Right renal cortex interstitium (tissue), 3 donors: ENCODE results near the gene PARP4. TPM values are rescaled to one million over a fixed set of nuclear protein-coding genes. Genes with fewer than 3 reads are reported as not detected.
A peak's percentile ranks its signal among the peaks of the same experiment; 100 is the strongest.
"Not testable (repeated sequence)": the region's sequence is repeated elsewhere in the genome, so short reads cannot be mapped to it uniquely, and the experiment has no call there.

Source experiments
- DNase-seq, 3 donors: peaks; one replicate each; pipeline ENCODE4 v3.0.0-alpha.2; 2013; ENCODE audit warnings: low read depth in 3 of 3, low spot score in 2 of 3
- polyA plus RNA-seq, 3 donors: library from polyadenylated mRNA; unstranded; fragments of 120-200 nt; gene quantifications; one replicate each; pipeline ENCODE4 v1.2.1, GENCODE V29; 2013; ENCODE audit not compliant: insufficient read length in 3 of 3

The PARP4 gene
- polyA plus RNA-seq = 10 to 100 TPM; 39.8 to 49.5 (median 48.7) TPM

DNA sequence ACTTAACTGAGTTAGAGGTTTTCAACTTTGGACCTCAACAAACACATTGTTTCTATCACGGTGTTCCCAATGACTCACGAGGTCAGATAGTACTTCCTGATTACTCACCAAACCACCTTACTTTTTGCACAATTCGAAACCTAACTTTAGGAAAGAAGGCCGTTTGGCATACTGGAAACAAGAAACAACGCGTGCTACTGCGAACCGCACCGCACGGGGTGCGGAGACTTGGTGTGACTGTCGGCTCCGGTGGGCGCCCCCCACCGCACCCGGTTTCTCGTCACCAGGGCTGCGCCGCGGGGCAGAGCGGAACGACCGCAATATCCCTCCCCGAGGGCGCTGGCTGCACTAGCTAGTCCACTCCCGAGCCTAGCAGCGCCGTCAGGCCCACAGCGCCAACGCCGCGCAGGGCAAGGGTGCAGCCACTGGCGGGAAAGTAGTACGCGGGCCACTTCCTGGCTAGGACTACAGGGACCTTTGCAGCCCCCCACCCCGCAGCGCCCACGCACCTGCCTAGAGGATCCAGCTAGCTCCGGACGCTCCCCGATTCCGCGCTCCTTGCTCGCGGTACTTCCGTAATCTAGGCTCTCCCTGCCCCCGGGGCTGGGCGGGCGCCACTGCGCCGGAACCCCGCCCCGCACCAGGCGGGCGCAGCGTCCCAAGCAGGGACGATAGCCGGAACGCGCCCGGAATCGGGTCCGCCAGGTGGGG lies at the start of gene PARP4:
Gene PARP4, minus strand, starts transcription at position 582 of the 711 bp plus-strand sequence. CDS start 9,002 bp downstream, outside the sequence.
- DNase-seq = peak; percentile 53 to 72 (median 67)

DNA sequence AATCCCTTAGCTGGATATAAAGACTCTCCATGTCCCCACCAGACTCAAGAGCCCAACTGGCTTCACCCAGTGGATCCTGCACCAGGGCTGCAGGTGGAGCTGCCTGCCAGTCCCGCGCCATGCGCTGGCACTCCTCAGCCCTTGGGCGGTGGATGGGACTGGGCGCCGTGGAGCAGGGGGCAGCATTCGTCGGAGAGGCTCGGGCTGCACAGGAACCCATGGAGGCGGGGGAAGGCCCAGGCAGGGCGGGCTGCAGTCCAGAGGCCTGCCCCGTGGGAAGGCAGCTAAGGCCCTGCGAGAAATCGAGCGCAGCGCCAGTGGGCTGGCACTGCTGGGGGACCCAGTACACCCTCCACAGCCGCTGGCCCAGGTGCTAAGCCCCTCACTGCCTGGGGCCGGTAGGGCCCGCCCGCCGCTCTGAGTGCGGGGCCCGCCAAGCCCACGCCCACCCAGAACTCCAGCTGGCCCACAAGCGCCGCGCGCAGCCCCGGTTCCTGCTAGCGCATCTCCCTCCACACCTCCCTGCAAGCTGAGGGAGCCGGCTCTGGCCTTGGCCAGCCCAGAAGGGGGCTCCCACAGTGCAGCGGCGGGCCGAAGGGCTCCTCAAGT lies 48.1 kb upstream of the PARP4 start:
- DNase-seq = not testable (repeated sequence)

DNA sequence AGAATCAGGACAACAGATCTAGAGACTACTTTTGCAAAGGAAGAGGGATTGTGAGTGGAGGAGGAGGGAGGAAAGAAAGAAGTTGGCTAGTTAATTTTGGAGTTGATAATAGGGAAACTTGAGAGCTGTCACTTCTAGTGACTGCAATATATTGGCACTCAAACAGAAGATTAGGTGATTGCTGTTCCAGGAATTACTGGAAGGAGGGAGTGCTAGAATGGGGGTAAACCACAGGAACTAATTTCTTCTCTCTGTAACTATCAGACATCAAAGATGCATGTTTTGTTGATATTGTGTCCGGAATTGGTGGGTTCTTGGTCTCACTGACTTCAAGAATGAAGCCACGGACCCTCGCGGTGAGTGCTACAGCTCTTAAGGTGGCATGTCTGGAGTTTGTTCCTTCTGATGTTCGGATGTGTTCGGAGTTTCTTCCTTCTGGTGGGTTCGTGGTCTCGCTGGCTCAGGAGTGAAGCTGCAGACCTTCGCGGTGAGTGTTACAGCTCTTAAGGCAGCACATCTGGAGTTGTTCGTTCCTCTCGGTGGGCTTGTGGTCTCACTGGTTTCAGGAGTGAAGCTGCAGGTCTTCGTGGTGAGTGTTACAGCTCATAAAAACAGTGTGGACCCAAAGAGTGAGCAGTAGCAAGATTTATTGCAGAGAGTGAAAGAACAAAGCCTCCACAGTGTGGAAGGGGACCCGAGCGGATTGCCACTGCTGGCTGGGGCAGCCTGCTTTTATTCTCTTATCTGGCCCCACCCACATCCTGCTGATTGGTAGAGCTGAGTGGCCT lies 47.0 kb upstream of the PARP4 start:
- DNase-seq = not testable (repeated sequence)

DNA sequence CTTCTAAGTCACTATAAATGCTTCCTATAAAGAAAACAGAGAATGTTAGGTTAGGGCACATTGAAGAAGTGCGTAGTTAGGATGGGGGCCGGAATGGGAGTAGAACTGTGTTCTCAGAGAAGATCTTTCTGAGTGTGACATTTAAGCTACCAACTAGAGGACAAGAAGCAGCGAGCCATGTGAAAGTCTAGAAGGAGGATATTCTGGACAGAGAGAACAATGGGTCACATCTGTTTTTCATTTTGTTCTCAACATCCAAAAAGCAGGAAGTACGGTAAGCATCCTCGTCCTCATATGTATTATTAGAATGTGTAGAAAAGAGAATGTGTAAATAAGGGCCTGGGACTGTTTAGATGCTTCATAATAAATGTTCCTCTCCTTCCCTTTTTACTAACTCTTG lies 44.5 kb upstream of the PARP4 start:
- DNase-seq = no peak

DNA sequence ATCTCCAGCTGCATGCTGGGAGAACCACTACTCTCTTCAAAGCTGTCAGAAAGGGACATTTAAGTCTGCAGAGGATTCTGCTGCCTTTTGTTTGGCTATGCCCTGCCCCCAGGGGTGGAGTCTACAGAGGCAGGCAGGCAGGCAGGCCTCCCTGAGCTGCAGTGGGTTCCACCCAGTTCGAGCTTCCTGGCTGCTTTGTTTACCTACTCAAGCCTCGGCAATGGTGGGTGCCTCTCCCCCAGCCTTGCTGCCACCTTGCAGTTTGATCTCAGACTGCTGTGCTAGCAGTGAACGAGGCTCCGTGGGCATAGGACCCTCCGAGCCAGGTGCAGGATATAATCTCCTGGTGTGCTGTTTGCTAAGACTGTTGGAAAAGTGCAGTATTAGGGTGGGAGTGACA lies 41.3 kb upstream of the PARP4 start:
- not testable (repeated sequence) for DNase-seq

DNA sequence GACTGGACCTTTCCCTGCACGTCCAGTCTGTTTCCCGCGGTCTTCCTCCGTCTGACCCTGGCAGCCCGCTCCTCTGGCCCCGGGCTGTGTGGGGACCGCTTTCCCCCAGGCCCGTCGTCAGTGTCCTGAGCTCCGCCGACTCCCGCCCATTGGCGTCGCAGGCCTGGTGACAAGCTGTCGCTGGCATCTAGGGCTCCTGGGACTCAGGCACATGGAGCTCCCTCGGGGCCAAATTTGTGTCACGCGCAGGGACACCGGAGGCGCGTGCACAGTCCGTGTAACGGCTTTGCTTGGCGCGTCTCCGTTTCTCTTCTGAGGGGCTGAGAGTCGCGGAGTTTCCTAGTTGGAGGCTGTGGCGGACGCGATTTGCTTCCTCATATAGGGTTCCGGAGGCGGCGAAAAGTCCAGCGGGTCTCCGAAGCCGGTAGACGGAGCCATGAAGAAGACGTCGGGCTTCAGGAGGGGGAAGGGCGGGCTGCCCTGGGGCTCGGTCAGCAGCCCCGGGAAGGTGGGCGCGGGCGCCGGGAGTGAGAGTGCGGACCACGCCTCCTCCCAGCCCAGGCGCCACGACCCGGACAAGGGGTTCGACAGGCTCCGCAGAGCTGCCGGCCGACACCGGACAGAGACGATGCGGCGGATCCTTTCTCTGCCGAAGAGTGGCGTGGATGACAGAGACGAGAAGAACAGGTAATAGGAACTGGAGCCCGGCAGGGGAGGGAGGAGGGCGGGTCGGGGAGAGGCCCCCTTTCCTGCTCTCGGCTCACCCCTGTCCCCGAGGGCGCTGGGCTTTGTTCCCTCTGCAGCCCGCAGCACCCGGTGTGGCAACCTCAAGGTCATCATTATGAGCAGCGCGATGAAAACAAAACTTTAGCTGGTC lies 29.1 kb upstream of the PARP4 start:
- peak in 1 of 3 donors; percentile 7 for DNase-seq

DNA sequence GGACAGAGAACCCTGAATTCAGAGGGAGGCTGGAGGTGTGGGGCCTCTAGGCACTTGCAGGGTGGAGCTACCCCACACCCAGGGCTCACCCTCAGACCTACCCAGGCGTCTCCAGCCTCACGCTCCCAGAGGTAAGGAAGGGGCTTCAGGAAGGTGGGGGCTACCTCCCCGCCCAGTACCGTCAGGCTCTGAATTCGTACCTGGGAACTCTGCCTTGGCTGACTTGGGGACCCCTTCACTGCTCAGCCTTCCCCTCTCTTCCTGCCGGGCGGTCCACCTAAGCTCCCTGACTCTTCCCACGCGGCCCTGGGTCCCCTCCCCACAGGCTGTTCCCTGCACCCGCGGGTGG lies 28.5 kb upstream of the PARP4 start:
- DNase-seq = no peak

DNA sequence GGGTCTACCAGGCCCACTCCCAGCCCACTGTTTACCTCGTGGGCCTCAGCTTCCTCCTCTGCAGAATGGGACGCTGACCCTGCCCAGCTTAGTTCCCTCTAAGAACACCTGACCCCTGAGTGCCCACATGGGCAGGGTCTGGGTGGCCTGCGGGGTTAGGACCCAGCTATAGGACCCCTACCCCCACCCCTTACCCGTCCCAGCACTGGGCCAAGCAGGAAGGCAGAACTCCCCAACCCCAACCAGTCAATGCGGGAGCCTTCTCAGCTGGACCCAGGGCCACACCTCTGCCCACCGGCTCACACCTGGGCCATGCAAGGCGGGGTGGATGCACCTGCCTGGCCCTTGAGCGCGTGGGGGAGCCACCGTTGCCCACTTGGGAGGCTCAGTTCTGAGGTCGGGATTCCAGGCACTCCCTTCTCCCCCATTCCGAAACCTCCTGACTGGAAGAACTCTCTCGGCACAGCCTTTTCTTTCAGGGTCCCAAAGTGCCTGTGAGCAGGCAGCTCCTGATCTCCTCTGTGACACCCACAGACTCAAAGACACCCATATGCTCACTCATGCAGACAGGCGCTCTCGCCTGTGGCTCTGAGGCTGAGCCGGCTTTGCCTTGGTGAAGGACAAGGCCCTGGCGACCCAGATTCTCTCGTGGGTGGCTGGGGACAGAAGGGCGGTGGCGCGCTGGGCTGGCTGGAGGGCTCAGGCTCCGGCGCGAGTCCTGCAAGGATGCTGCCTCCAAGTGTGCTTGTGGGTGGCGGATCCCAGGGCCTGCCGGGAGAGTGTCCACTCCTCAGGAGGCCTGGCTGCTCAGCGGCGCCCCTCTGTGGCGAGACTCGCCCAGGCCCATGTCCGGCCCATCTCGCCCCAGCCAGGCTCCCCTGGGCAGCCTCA lies 27.9 kb upstream of the PARP4 start:
- DNase-seq = no peak

DNA sequence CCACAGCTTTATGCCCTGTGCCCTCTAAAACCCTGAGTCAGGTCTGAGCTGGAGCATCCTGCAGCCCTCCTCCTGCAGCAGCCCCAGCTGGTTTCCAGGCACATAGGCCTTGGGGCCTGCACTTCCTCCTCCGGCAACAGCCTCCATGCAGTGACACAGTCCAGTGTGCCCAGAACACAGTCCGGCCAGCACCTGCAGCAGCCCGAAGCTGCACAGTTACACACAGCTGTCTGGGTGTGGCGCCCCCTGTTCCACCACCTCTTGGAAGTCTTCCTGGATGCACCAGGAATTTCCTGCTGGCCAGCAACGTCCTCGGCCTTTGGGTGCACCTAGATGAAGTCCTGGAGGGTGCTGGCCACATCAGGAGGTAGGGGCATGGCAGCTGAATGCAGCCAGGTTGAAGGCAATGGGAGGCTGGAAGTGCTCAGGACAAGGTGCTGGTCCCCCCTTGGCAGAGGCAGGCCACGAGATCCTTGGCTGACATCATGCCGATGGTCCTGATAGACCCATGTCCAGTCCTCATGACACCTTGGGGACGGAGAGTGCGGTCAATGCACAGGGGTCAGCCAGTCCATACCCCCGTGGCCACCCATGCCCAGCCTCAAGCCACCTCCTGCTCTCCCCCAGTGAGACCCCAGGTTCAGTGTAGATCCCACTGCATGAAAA lies 27.1 kb upstream of the PARP4 start:
- DNase-seq = no peak

DNA sequence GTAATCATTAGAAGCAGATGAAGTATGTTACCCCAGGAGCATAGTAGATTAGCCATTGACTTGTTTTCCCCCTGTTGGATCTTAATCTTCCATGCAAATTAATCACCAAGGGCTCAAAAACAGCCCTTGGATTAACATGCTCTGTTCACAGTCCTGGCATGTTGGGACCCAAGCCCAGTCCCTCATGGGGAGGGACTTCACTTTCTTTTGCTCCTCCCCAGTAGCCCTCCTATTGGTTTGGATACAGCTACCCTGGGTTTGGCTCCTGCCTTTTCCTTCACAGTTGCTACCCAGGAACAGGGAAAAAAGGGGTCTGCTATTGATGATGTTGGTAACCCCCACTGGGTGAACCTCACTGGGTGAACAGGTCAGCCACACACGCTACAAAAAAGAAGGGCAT lies 16.9 kb upstream of the PARP4 start:
- DNase-seq = no peak

DNA sequence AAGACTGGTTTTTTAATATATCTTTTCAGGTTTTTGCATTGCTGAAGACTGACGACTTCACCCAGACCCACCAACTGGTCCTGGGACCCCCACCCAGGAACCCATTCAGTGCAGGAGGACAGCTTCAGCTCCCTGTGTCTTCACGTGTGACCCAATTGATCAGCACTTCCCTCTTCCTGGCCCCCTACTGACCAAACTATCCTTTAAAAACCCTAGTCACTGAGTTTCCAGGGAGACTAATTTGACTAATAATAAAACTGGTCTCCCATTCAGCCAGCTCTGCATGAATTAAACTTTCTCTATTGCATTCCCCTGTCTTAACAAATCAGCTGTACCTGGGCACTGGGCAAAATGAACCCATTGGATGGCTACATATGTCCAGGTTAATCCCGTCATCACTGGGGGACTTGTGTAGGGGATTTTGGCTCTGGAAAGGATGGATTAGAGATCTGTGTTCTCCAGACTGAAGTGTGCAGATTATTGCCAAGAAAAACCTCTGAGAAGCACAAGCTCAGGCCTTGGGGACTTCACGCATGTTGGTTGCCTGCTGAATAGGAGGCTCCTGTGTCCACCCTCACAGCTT lies 16.3 kb upstream of the PARP4 start:
- DNase-seq = no peak

DNA sequence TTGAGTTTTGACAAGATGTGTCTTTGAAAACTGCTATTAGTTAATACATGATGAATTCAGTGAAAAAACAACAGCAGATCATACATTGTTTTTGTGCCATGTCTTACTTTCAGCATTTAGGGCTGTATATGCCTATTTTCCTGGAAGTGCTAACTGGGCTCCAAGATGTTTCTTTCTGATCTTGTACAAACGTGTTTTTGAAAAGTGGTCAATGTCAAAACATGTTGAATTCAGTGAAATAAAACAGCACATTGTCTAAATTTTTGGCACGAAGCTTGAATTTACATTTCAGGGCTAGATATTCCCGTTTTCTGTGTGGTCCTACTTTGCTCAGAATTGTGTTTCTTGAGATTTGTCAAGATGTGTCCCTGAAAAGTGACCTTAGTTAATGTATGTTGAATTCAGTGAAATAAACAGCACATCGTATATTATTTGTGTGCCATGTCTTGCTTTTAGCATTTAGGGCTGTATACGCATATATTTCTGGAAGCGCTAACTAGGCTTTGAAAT lies 14.7 kb upstream of the PARP4 start:
- no peak for DNase-seq

DNA sequence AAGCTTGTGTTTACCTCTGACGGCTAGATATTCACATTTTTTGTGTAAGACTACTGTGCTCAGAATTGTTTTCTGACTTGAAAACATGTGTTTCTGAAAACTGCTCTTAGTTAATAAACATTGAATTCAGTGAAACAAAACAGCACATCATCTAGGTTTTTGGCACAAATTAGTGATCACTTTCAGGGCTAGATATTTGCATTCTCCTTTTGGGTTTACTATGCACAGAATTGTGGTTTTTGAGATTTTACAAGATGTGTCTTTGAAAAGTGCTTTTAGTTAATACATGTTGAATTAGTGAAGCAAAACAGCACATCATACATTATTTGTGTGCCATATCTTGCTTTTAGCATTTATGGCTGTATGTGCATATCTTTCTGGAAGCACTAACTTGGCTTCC lies 8.2 kb upstream of the PARP4 start:
- no peak for DNase-seq

DNA sequence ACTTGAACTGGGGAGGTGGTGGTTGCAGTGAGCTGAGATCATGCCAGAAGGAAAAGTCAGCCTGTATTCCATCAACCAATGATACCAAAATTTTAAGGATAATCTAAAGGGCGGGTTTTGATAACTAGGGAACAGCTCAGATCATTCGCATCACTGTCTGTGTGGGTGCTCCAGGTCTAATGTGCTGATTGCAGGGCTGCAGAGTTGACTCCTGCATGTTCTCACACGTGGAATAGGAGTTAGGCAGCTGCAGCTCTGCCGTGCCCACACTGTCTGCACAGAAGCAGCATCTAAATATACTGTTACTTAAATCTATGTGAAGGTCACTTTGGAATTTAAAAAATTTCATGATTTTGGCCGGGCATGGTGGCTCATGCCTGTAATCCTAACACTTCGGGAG lies 4.3 kb upstream of the PARP4 start:
- DNase-seq = no peak

DNA sequence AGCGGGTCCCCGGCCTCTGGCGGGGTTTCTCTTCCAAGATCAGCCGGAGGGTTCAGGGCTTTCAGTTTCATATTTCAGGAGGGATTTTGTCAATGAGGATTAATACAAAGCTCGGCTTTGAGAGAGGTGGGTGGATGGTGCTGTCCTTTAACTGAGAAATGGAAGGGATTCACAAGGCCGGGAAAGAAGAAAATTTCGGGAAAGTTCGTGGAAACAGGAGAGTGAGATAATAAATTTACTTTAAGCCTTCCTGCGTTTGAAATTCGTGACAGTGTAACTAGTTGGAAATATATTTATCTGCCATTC lies 283 bp upstream of the PARP4 start:
- DNase-seq = peak in 1 of 3 donors; percentile 25

DNA sequence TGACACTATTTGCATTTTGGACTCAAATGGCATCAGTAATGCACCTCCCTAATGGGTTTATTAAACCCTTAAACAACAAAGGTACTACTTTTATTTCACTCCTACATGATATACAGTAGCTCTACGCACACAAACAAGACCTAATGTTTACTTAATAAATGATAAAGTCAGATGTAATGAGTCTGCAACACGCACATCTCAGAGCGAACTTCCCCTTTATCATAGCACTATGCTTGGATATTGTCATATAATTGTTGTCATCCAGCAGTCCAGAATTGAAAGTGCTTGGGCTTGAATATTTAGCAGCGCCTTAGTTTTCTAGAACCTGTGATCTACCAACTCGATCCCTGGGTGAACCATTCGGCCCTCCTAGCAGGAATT lies 772 bp downstream of the PARP4 start:
- peak in 1 of 3 donors; percentile 0 for DNase-seq

DNA sequence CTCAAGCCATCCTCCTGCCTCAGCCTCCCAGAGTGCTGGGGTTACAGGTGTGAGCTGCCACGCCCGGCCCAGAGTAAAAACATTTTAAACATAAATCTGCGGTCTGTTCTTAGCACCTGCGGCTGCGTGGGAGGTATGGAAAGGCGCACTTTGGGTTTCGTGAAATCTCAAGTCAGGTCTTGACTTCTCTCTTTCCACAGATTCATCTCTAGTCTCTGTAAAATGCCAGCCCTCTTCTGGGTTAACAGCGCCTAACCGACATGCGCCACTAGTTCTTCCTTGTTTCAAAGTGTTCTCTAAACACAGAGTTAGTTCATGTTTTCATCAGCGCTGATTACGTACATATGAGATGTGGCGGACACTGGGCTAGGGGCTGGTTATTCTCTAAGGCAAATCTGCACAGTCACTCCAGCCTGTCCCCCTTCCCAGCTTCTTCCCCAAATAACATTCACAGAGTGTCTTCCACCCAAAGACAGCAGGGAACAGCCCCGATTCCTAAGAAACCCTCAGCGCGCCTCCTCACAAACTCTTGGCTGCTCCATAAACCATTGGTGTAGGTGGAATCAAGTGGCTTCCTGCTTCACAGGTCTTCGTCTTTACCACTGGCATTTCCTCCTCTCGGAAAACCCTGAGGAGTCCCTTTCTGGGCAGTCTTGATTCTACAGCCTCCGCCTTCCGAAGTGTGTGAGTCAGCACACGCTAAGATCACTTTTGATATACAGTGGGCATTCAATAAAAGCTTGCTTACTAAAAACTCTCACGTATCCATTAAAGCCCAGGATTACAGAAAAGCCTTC lies 1.4 kb downstream of the PARP4 start:
- DNase-seq = no peak

DNA sequence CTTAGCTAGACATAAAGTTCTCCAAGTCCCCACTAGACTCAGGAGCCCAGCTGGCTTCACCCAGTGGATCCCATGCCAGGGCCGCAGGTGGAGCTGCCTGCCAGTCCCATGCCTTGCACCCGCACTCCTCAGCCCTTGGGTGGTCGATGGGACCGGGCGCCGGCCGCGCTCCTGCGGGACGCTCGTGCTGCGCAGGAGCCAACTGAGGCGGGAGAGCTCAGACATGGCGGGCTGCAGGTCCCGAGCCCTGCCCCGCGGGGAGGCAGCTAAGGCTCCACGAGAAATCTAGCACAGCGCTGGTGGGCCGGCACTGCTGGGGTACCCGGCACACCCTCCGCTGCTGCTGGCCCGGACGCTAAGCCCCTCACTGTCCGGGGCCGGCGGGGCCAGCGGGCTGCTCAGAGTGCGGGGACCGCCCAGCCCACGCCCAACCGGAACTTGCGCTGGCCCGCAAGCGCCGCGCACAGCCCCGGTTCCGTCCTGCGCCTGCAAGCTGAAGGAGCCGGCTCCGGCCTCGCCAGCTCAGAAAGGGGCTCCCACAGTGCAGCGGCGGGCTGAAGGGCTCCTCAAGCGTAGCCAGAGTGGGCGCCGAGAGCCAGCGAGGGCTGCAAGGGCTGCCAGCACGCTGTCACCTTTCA lies 5.8 kb downstream of the PARP4 start:
- no peak for DNase-seq
